K562 (cell line): ENCODE data around the gene STOM. TPM values are rescaled to one million over a fixed set of nuclear protein-coding genes. Genes with fewer than 3 reads are reported as not detected.

ENCODE experiments used
- ATAC-seq: fragments of 200-7000 bp; cut with Tn5 transposase; 3 replicates; pipeline ENCODE4 v1.9.1; 2020; ENCODE audit warnings: moderate library complexity
- BruUV-seq: library from RNA; stranded (reverse); fragments of 400-500 nt; replicated peaks from 2 replicates; lab custom pipeline; 2021; lab: Mats Ljungman, UMichigan
- CTCF ChIA-PET: fragments of 300-600 bp; formaldehyde crosslinking; extraction: SDS; loops from one replicate; lab custom pipeline; 2021; ENCODE audit warnings: low intra/inter-chr PET ratio; lab: Yijun Ruan, JAX
- POLR2A ChIA-PET: fragments of 300-600, 350-650 bp; sonication (Branson Sonifier 250); formaldehyde crosslinking; extraction: SDS; loops from one replicate; lab custom pipeline; 2021; ENCODE audit warnings: antibody characterized with exemption, inconsistent platforms; lab: Yijun Ruan, JAX
- DNase-seq, 4 experiments: peaks; one replicate each; pipeline versions ENCODE4 v3.0.0 to v3.0.0-alpha.2; 2011 to 2018; ENCODE audit warnings: low spot score in 3 of 4, mixed read lengths in 3 of 4; ENCODE audit errors: extremely low read depth in 1 of 4
- FAIRE-seq: peaks from 2 replicates; lab custom pipeline; 2011; peaks lifted over from hg19 to GRCh38; lab: Jason Lieb, UNC
- H2AFZ ChIP-seq: 2 replicates; pipeline ENCODE4 v1.6.0; 2011; ENCODE audit warnings: low read depth, low read length, control low read depth, inconsistent platforms
- H3K27ac ChIP-seq: fragments of 200-600 bp; 3 replicates; pipeline ENCODE4 v1.8.0; 2011; ENCODE audit warnings: low read depth, mild to moderate bottlenecking, control low read depth, inconsistent platforms, low read length, moderate library complexity, mixed read lengths; ENCODE audit errors: extremely low read depth
- H3K27me3 ChIP-seq, 2 experiments: fragments of 300-600 bp in 1 of 2; 2 replicates in 1 of 2; 3 replicates in 1 of 2; pipeline versions ENCODE4 v1.6.0 to v1.8.0; 2011; ENCODE audit warnings: inconsistent platforms in 2 of 2, low read length in 2 of 2, mild to moderate bottlenecking in 1 of 2, mixed read lengths in 1 of 2, moderate library complexity in 1 of 2; ENCODE audit not compliant: control insufficient read depth in 2 of 2, insufficient read depth in 2 of 2
- H3K36me3 ChIP-seq: fragments of 300-600 bp; 3 replicates; pipeline ENCODE4 v1.8.0; 2011; ENCODE audit warnings: mild to moderate bottlenecking, low read length, inconsistent platforms; ENCODE audit not compliant: control insufficient read depth, insufficient read depth
- H3K4me1 ChIP-seq, 2 experiments: fragments of 200-600 bp in 1 of 2; replicated peaks in 1 of 2; 2 replicates in 1 of 2; 3 replicates in 1 of 2; pipeline versions ENCODE4 v1.5.1 to v1.8.0; 2011; ENCODE audit warnings: inconsistent platforms in 2 of 2, low read length in 2 of 2, mild to moderate bottlenecking in 1 of 2, mixed read lengths in 1 of 2, moderate library complexity in 1 of 2; ENCODE audit not compliant: control insufficient read depth in 2 of 2, insufficient read depth in 2 of 2
- H3K4me2 ChIP-seq: 2 replicates; pipeline ENCODE4 v1.6.1; 2011; ENCODE audit warnings: low read length, control low read depth, inconsistent platforms, mixed read lengths; ENCODE audit not compliant: insufficient read depth
- H3K4me3 ChIP-seq: fragments of 200-600 bp; sonication (generic), shearing (Covaris generic); 2 replicates; pipeline ENCODE4 v1.5.1; 2016; ENCODE audit warnings: control low read depth, inconsistent platforms
- H3K79me2 ChIP-seq: fragments of 200-600 bp; 3 replicates; pipeline ENCODE4 v1.8.0; 2011; ENCODE audit warnings: low read length, inconsistent platforms; ENCODE audit not compliant: control insufficient read depth, insufficient read depth
- H3K9ac ChIP-seq, 2 experiments: 2 replicates each; pipeline versions ENCODE4 v1.6.0 to v1.6.1; 2011; ENCODE audit warnings: low read depth in 2 of 2, low read length in 2 of 2, control low read depth in 1 of 2, inconsistent platforms in 1 of 2, mild to moderate bottlenecking in 1 of 2, mixed read lengths in 1 of 2; ENCODE audit not compliant: insufficient read depth in 1 of 2
- H3K9me1 ChIP-seq: one replicate; pipeline ENCODE4 v1.6.0; 2011; ENCODE audit warnings: inconsistent platforms, mild to moderate bottlenecking, low read length, moderate library complexity; ENCODE audit not compliant: control insufficient read depth, insufficient read depth
- H3K9me3 ChIP-seq: replicated peaks from 2 replicates; pipeline ENCODE4 v1.5.1; 2011; ENCODE audit warnings: low read depth, low read length, inconsistent platforms; ENCODE audit not compliant: control insufficient read depth, insufficient read depth
- H4K20me1 ChIP-seq: replicated peaks from 2 replicates; pipeline ENCODE4 v1.6.1; 2011; ENCODE audit warnings: low read length, inconsistent platforms, mixed read lengths; ENCODE audit not compliant: control insufficient read depth, insufficient read depth
- ATF7 ChIP-seq: fragments of 450-650 bp; IDR thresholded peaks from 2 replicates; pipeline ENCODE4 v1.7.1; 2014; ENCODE audit warnings: mild to moderate bottlenecking, moderate library complexity
- BCOR ChIP-seq: fragments of 450-650 bp; IDR thresholded peaks from 2 replicates; pipeline ENCODE4 v1.6.1; 2016
- CCNT2 ChIP-seq: IDR thresholded peaks from 2 replicates; pipeline ENCODE4 v1.6.1; 2011; ENCODE audit warnings: borderline replicate concordance, low read depth, mild to moderate bottlenecking, moderate library complexity, mixed read lengths, low read length; ENCODE audit not compliant: insufficient read length; ENCODE audit errors: extremely low read depth
- CEBPG ChIP-seq, 3 experiments: fragments of 200-800 bp in 1 of 3; sonication (Bioruptor generic) in 1 of 3; sonication (generic) in 1 of 3; formaldehyde crosslinking in 1 of 3; IDR thresholded peaks in 2 of 3; conservative IDR thresholded peaks in 1 of 3; 2 replicates each; pipeline versions ENCODE4 v1.6.1 to v1.8.0; 2016 to 2022; ENCODE audit warnings: missing compliant biosample characterization in 2 of 3, missing genetic modification characterization in 2 of 3, mild to moderate bottlenecking in 1 of 3, missing genetic modification reagents in 1 of 3
- CREM ChIP-seq: IDR thresholded peaks from 2 replicates; pipeline ENCODE4 v1.6.1; 2014; ENCODE audit warnings: antibody characterized with exemption, low read depth
- RBM25 ChIP-seq: fragments of 200-400 bp; formaldehyde crosslinking; IDR thresholded peaks from 2 replicates; pipeline ENCODE4 v1.6.1; 2018; ENCODE audit warnings: low read length, low read depth, moderate library complexity; ENCODE audit not compliant: severe bottlenecking
- REST ChIP-seq, 2 experiments: fragments of 450-650 bp; formaldehyde crosslinking in 1 of 2; IDR thresholded peaks; 2 replicates each; pipeline versions ENCODE4 v1.4.0 to v1.6.1; 2014 to 2020; ENCODE audit warnings: mild to moderate bottlenecking in 2 of 2, borderline replicate concordance in 1 of 2, low read depth in 1 of 2
- SIN3A ChIP-seq, 2 experiments: fragments of 150-350 bp in 1 of 2; IDR thresholded peaks; 2 replicates each; pipeline ENCODE4 v1.6.1; 2011 to 2016; ENCODE audit warnings: borderline replicate concordance in 2 of 2, low read depth in 2 of 2, low read length in 2 of 2, mild to moderate bottlenecking in 2 of 2, moderate library complexity in 2 of 2; ENCODE audit not compliant: control insufficient read depth in 1 of 2
- ZFPM2 ChIP-seq: fragments of 250-450 bp; sonication (Bioruptor Pico); IDR thresholded peaks from 2 replicates; pipeline ENCODE4 v1.5.1; 2022; ENCODE audit warnings: mild to moderate bottlenecking
- ZNF217 ChIP-seq: sonication (generic); formaldehyde crosslinking; IDR thresholded peaks from 2 replicates; pipeline ENCODE4 v1.8.0; 2022; ENCODE audit warnings: mild to moderate bottlenecking, missing genetic modification reagents
- WGBS: fragments of 100-300 bp; shearing (Covaris generic); methylation state at CpG from one replicate; pipeline ENCODE4 v1.1.6; 2016; ENCODE audit warnings: low coverage, mixed read lengths; ENCODE audit not compliant: insufficient coverage; ENCODE audit errors: missing lambda C conversion rate; 5-methylcytosine and 5-hydroxymethylcytosine counted together
- in situ Hi-C: fragments of 300-500 bp; cut with MboI; formaldehyde crosslinking; loops from 4 replicates; pipeline ENCODE4 v1.15.0; 2018; ENCODE audit warnings: inconsistent platforms, mixed read lengths
- intact Hi-C: fragments of 100-400 bp; cut with micrococcal nuclease; formaldehyde crosslinking; loops from 2 replicates; pipeline ENCODE4 v1.14.2; 2022
- polyA plus RNA-seq, 8 experiments: library from polyadenylated mRNA; depleted of rRNA in 4 of 8; stranded (reverse) in 5 of 8; unstranded in 3 of 8; fragments of >200 nt; fragmentation: Nextera tagmentation in 2 of 8; fragmentation: Illumina TruSeq in 1 of 8; extraction: Ambion mirVana in 2 of 8; extraction: Trizol in 1 of 8; gene quantifications; 2 replicates each; pipeline versions ENCODE4 v1.2.1 to v1.2.3, GENCODE V29; 2011 to 2014; ENCODE audit warnings: inconsistent platforms in 1 of 8, missing spikeins in 1 of 8
- total RNA-seq, 7 experiments: library from RNA; depleted of rRNA in 6 of 7; stranded (reverse); fragments of >200 nt in 6 of 7; fragmentation: Illumina TruSeq in 2 of 7; extraction: Trizol in 2 of 7; gene quantifications; 2 replicates each; pipeline versions ENCODE4 v1.2.1 to v1.2.3, GENCODE V29; 2011 to 2021; ENCODE audit warnings: low replicate concordance in 1 of 7

STOM gene
- total and polyA plus RNA-seq, 9 of the 15 experiments (the other 6 are each of a cell fraction or from before 2014, with no cell fraction given): 23.2 to 140 (median 43.9) TPM

DNA sequence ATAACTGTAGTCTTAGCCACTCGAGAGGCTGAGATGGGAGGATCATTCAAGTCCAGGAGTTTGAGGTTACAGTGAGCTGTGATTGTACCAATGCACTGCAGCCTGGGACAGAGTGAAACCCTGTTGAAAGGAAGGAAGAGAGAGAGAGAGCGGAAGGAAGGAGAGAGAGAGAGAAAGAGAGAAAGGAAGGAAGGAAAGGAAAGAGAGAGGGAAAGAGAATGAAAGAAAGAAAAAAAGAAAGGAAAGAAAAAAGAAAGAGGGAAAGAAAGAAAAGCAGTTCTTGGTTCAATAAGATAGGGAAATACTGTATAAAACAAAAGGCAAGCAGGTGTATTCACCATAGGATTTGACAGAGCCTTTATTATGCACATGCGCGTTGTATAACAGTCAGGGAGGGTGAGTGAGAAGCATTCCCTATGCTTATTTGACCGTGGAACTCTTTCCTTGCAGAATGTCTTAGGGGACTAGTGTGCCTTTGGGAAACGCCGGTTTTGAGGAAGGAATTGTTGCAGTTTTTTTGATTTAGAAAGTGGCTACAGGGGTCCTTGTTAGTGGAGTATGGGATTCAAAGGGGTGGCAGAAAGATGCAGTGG is 60.1 kb downstream of the STOM start (continued):
- TF ChIP-seq ZFPM2 (CRISPR knock-in tag): no peak
- TF ChIP-seq CCNT2: no peak
- TF ChIP-seq CREM: no peak
- no peak for TF ChIP-seq CEBPG (CRISPR knock-in tag; IDR thresholded peaks at IDR 0.05)
- TF ChIP-seq CEBPG (tag; conservative IDR thresholded peaks at IDR 0.05 in 1 of 2, IDR thresholded peaks at IDR 0.05 in 1 of 2): no peak
- TF ChIP-seq BCOR: peak; percentile 75
- no peak for TF ChIP-seq ATF7
- TF ChIP-seq RBM25: peak; percentile 94
- TF ChIP-seq, all 486 proteins: peak for 7

GRCh38 chr9:121309171-121309570 is 60.9 kb downstream of the STOM start:
- no peak for FAIRE-seq
- no peaks in the 10 kb centered on the region for H3K27me3 ChIP-seq
- no peak for DNase-seq
- ChIA-PET POLR2A (interaction anchor here (0.7 to 1.0 kb wide), 3 partner anchors 10 to 65 kb away, joined by 3 to 5 read pairs (median 4); no protein-coding TSS in a partner anchor), CTCF (no interaction called here)
- H4K20me1 ChIP-seq: no peaks in the 10 kb centered on the region
- H3K9ac ChIP-seq: no peak overlapping the region
- ATAC-seq: no peak
- no peaks in the 10 kb centered on the region for H3K79me2 ChIP-seq
- BruUV-seq: no TSS peak
- no peak overlapping the region for H2AFZ ChIP-seq
- peaks cover 0 to 6% of the 10 kb centered on the region in 2 experiments; a peak in 1 of 5 replicates for H3K4me1 ChIP-seq
- no peaks in the 10 kb centered on the region for H3K9me3 ChIP-seq
- H3K9me1 ChIP-seq: no peaks in the 10 kb centered on the region
- H3K4me2 ChIP-seq: no peak overlapping the region
- intact Hi-C loops: no loop called here
- WGBS: 23% methylated on average over 6 of the region's 6 CpGs
- H3K36me3 ChIP-seq: no peaks in the 10 kb centered on the region; the same call in 2 of the 3 replicates
- H3K4me3 ChIP-seq: no peak overlapping the region
- in situ Hi-C loops: no loop called here
- H3K27ac ChIP-seq: no peak overlapping the region
- TF ChIP-seq SIN3A (IDR thresholded peaks at IDR 0.05; ENCODE audit: borderline replicate concordance in 2 of 2, control insufficient read depth in 1 of 2, low read depth in 2 of 2, low read length in 2 of 2): no peak
- no peak for TF ChIP-seq ZNF217 (CRISPR knock-in tag)
- no peak for TF ChIP-seq REST (IDR thresholded peaks at IDR 0.05; ENCODE audit: borderline replicate concordance)
- no peak for TF ChIP-seq REST (CRISPR knock-in tag; IDR thresholded peaks at IDR 0.05; ENCODE audit: low read depth)
